ENCODE data around the gene GRIK3. TPM values are rescaled to one million over a fixed set of nuclear protein-coding genes. Genes with fewer than 3 reads are reported as not detected.
"Not testable (repeated sequence)": the region's sequence is repeated elsewhere in the genome, so short reads cannot be mapped to it uniquely, and the experiment has no call there.

The GRIK3 gene
- total RNA-seq, 6 experiments from 2014 or later: not detected

DNA sequence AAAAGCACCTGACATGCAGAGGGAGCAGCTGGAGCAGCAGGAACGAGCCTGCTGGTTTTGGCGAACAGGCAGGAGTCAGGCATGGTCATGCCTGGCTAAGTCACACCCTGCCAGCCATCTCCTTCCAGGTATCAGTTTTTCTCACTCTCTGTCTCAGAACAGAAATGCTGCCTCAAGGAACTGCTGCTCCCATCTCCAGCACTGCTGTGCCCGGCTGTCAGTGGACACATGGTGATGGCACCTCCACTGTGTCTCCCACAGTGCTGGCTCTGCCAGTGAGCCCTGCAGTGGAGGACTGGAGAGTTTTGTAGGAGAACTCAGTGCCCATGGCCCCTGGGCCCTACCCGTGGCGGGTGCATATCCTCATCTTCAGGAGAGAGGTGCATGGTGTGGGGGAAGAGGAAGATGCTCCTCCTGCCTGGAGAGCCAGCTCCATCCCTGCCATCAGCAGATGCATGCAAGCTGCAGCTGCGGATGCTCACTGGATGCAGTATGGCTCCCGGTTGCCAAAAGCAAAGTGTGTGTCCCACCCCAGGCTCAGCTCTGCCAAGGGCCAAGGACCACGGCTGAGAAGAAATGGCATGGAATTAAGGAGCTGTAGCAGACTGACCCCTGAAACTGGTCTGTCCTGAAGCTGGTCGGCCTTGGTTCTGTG lies 114.7 kb downstream of the GRIK3 start:
- H3K9me3 Mint-ChIP-seq: peaks cover 77% of the 10 kb centered on the region

GRCh38 chr1:36918604-36919003 lies 115.7 kb downstream of the GRIK3 start:
- Mint-ChIP-seq H3K27me3 (ENCODE audit: insufficient read depth) (no peaks in the 10 kb centered on the region), H3K4me1 (ENCODE audit: low read depth) (no peaks in the 10 kb centered on the region), H3K9me3 (peaks cover 82% of the 10 kb centered on the region), H3K4me3 (no peak overlapping the region), H3K36me3 (ENCODE audit: low read depth) (peaks cover 6% of the 10 kb centered on the region; the same call in 1 of the 2 replicates), H3K27ac (no peak overlapping the region)
- no peak for DNase-seq
- no peak for TF ChIP-seq CTCF (IDR thresholded peaks at IDR 0.05)

More for the DNA sequence above, 114.7 kb downstream of the GRIK3 start:
- H3K27ac Mint-ChIP-seq: no peak overlapping the region
- H3K36me3 Mint-ChIP-seq (ENCODE audit: low read depth): peaks cover 6% of the 10 kb centered on the region; the same call in 1 of the 2 replicates
- TF ChIP-seq CTCF (IDR thresholded peaks at IDR 0.05): no peak
- no peak for DNase-seq
- no peaks in the 10 kb centered on the region for H3K4me1 Mint-ChIP-seq (ENCODE audit: low read depth)
- H3K27me3 Mint-ChIP-seq (ENCODE audit: insufficient read depth): no peaks in the 10 kb centered on the region; the same call in 1 of the 2 replicates
- no peak overlapping the region for H3K4me3 Mint-ChIP-seq

DNA sequence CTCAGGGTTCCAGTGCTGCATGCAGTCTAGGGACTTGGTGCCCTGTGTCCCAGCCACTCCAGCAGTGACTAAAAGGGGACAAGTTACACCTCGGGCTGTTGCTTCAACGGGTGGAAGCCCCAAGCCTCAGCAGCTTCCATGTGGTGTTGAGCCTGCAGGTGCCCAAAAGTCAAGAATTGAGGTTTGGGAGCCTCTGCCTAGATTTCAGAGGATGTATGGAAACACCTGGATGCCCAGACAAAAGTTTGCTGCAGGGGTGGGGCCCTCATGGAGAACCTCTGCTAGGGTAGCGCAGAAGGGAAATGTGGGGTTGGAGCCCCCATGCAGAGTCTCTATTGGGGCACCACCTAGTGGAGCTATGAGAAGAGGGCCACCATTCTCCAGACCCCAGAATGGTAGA lies 117.8 kb downstream of the GRIK3 start:
- H3K27me3 Mint-ChIP-seq (ENCODE audit: insufficient read depth); H3K27ac Mint-ChIP-seq: not testable (repeated sequence)
- H3K36me3 Mint-ChIP-seq (ENCODE audit: low read depth): peaks cover 13% of the 10 kb centered on the region

GRCh38 chr1:36913484-36914060 lies 120.7 kb downstream of the GRIK3 start:
- Mint-ChIP-seq H3K36me3 (ENCODE audit: low read depth) (peaks cover 16% of the 10 kb centered on the region), H3K27me3 (ENCODE audit: insufficient read depth) (no peaks in the 10 kb centered on the region; the same call in 1 of the 2 replicates), H3K27ac (no peak overlapping the region), H3K9me3 (peaks cover 75% of the 10 kb centered on the region), H3K4me1 (ENCODE audit: low read depth) (no peaks in the 10 kb centered on the region), H3K4me3 (no peak overlapping the region)
- no peak for DNase-seq
- no peak for TF ChIP-seq CTCF (IDR thresholded peaks at IDR 0.05)

More for the DNA sequence above, 117.8 kb downstream of the GRIK3 start:
- H3K4me1 Mint-ChIP-seq (ENCODE audit: low read depth); DNase-seq; H3K4me3 Mint-ChIP-seq: not testable (repeated sequence)
- peaks cover 80% of the 10 kb centered on the region for H3K9me3 Mint-ChIP-seq

GRCh38 chr1:36913016-36913415 lies 121.3 kb downstream of the GRIK3 start:
- Mint-ChIP-seq H3K4me3 (no peak overlapping the region), H3K4me1 (ENCODE audit: low read depth) (no peaks in the 10 kb centered on the region), H3K27ac (no peak overlapping the region), H3K27me3 (ENCODE audit: insufficient read depth) (no peaks in the 10 kb centered on the region; the same call in 1 of the 2 replicates), H3K36me3 (ENCODE audit: low read depth) (peaks cover 16% of the 10 kb centered on the region), H3K9me3 (peaks cover 75% of the 10 kb centered on the region)
- TF ChIP-seq CTCF (IDR thresholded peaks at IDR 0.05): no peak
- no peak for DNase-seq

GRCh38 chr1:36912365-36912865 lies 121.9 kb downstream of the GRIK3 start:
- H3K36me3 Mint-ChIP-seq (ENCODE audit: low read depth): peaks cover 16% of the 10 kb centered on the region
- TF ChIP-seq CTCF (IDR thresholded peaks at IDR 0.05): no peak
- H3K4me1 Mint-ChIP-seq (ENCODE audit: low read depth): no peaks in the 10 kb centered on the region
- H3K9me3 Mint-ChIP-seq: peaks cover 73% of the 10 kb centered on the region
- DNase-seq: no peak
- no peak overlapping the region for H3K27ac Mint-ChIP-seq
- H3K4me3 Mint-ChIP-seq: no peak overlapping the region
- no peaks in the 10 kb centered on the region; the same call in 1 of the 2 replicates for H3K27me3 Mint-ChIP-seq (ENCODE audit: insufficient read depth)

Measured in HFFc6 (cell line).